SK-N-MC (cell line): ENCODE results near the gene DOK3.

ENCODE experiments used
- EZH2 ChIP-seq: fragments of 200-600 bp; sonication (generic); IDR thresholded peaks from one replicate; pipeline ENCODE4 v1.6.1; 2017; ENCODE audit warnings: antibody characterized with exemption
- POLR2AphosphoS5 ChIP-seq: IDR thresholded peaks from 2 replicates; pipeline ENCODE4 v1.6.1; 2012; ENCODE audit warnings: mild to moderate bottlenecking, low read depth, low read length, borderline replicate concordance

GRCh38 chr5:177557796-177558195, 48.2 kb upstream of the DOK3 start:
- no peak for TF ChIP-seq EZH2
- TF ChIP-seq POLR2AphosphoS5 = no peak
